GM12873 (cell line): ENCODE results near the gene SNN.

Source experiments
- CTCF ChIP-seq: IDR thresholded peaks from 2 replicates; pipeline ENCODE4 v1.5.1; 2012; ENCODE audit warnings: low read depth, mild to moderate bottlenecking, moderate library complexity, low read length, control low read depth; ENCODE audit not compliant: insufficient read depth; ENCODE audit errors: missing control alignments

The SNN gene

GRCh38 chr16:11711662-11712061 lies 43.4 kb downstream of the SNN start:
- no peak for TF ChIP-seq CTCF

- no peak for TF ChIP-seq CTCF
These were observed 43.9 kb downstream of the SNN start for GRCh38 chr16:11712122-11712521.

- no peak for TF ChIP-seq CTCF
These were observed 47.1 kb downstream of the SNN start for GRCh38 chr16:11715246-11715947.

GRCh38 chr16:11716336-11716735 lies 48.1 kb downstream of the SNN start:
- no peak for TF ChIP-seq CTCF

GRCh38 chr16:11717811-11718210 lies 49.6 kb downstream of the SNN start:
- no peak for TF ChIP-seq CTCF

GRCh38 chr16:11719171-11719570 lies 50.9 kb downstream of the SNN start:
- TF ChIP-seq CTCF, result no peak

- TF ChIP-seq CTCF, result no peak
These were observed 51.5 kb downstream of the SNN start for GRCh38 chr16:11719762-11720161.
